Neutrophil (primary cell): Measurements from ENCODE around the gene FAM50B.

ENCODE experiments used
- H3K27ac ChIP-seq: fragments of 200-600 bp; sonication (generic); 2 replicates; pipeline ENCODE4 v1.5.1; 2016; ENCODE audit warnings: mild to moderate bottlenecking, moderate library complexity
- H3K27me3 ChIP-seq: fragments of 200-600 bp; sonication (generic); 2 replicates; pipeline ENCODE4 v1.6.0; 2016; ENCODE audit warnings: mild to moderate bottlenecking
- H3K36me3 ChIP-seq: fragments of 200-600 bp; sonication (generic); 2 replicates; pipeline ENCODE4 v1.5.1; 2017
- H3K4me1 ChIP-seq, 2 experiments: fragments of 200-600 bp in 1 of 2; sonication (generic) in 1 of 2; 1 replicate in 1 of 2; 2 replicates in 1 of 2; pipeline versions ENCODE4 v1.5.1 to v1.6.1; 2013 to 2016; ENCODE audit warnings: low read depth in 1 of 2, low read length in 1 of 2, mild to moderate bottlenecking in 1 of 2, moderate library complexity in 1 of 2; ENCODE audit not compliant: control insufficient read depth in 1 of 2, insufficient read depth in 1 of 2
- H3K4me3 ChIP-seq, 2 experiments: fragments of 200-600 bp in 1 of 2; sonication (generic) in 1 of 2; 1 replicate in 1 of 2; 2 replicates in 1 of 2; pipeline ENCODE4 v1.5.1; 2013 to 2016; ENCODE audit warnings: low read depth in 1 of 2, low read length in 1 of 2, mild to moderate bottlenecking in 1 of 2, moderate library complexity in 1 of 2
- H3K9me3 ChIP-seq: fragments of 200-600 bp; sonication (generic); 2 replicates; pipeline ENCODE4 v1.5.1; 2016
- CTCF ChIP-seq: fragments of 200-600 bp; sonication (generic); IDR thresholded peaks from 2 replicates; pipeline ENCODE4 v1.5.1; 2016; ENCODE audit warnings: antibody characterized with exemption

Gene FAM50B

GRCh38 chr6:3852391-3852790, 3.2 kb downstream of the FAM50B start:
- H3K9me3 ChIP-seq: no peaks in the 10 kb centered on the region
- H3K4me3 ChIP-seq: no peak overlapping the region
- no peaks in the 10 kb centered on the region for H3K27me3 ChIP-seq
- no peaks in the 10 kb centered on the region for H3K36me3 ChIP-seq
- TF ChIP-seq CTCF: no peak
- H3K27ac ChIP-seq: no peak overlapping the region
- peaks cover 9 to 12% of the 10 kb centered on the region in 2 experiments for H3K4me1 ChIP-seq

GRCh38 chr6:3855866-3856265, 6.7 kb downstream of the FAM50B start:
- H3K36me3 ChIP-seq: no peaks in the 10 kb centered on the region
- no peaks in the 10 kb centered on the region for H3K9me3 ChIP-seq
- TF ChIP-seq CTCF: no peak
- peaks cover 13% of the 10 kb centered on the region for H3K27me3 ChIP-seq
- no peaks in the 10 kb centered on the region for H3K4me1 ChIP-seq
- no peak overlapping the region for H3K27ac ChIP-seq
- no peak overlapping the region for H3K4me3 ChIP-seq

GRCh38 chr6:3856576-3856975, 7.4 kb downstream of the FAM50B start:
- Histone ChIP-seq H3K4me3 (no peak overlapping the region), H3K36me3 (no peaks in the 10 kb centered on the region), H3K27ac (no peak overlapping the region), H3K27me3 (peaks cover 17% of the 10 kb centered on the region), H3K4me1 (no peaks in the 10 kb centered on the region), H3K9me3 (no peaks in the 10 kb centered on the region)
- no peak for TF ChIP-seq CTCF

DNA sequence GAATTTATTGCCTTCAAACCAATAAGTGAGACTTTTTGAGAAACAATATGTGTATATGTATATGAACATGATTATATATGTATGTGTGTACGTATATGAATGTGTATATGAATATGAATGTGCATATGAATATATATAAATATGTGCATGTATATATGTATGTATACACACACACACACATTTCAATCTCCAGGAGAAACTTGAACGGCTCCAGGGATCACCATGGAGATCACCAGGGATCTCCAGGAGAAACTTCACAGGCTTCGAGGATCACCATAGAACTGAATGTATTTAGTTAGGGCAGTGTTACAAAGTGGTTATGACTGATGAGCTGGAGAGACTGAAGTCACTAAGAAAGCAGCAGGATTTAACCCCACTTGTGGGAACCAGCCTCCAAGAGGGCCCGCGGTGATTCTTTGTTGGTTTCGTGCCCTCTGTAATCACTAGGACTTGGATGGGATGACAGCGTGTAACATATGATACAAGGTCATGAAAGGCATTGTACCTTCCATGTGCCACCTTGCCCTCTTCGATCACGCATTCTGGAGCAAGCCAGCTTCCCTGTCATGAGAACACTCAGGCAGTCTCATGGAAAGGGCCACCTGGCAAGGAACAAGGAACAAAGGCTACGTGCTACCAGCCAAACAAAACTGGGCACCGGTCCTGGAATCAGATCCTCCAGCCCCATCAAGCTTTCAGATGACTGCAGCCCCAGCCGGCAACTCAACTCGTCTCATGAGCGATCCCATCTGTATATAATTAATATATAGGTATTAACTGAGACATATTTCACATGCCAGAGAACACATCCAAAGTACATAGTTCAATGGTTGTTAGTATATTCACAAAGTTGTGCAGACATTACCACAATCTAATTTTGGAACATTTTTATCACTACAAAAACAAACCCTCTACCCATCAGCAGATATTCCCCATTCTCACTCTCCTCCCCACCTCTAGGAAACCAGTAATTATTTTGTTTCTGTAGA, 8.6 kb downstream of the FAM50B start:
- Histone ChIP-seq H3K27ac (no peak overlapping the region), H3K4me1 (no peaks in the 10 kb centered on the region), H3K4me3 (no peak overlapping the region), H3K36me3 (no peaks in the 10 kb centered on the region), H3K27me3 (peaks cover 17% of the 10 kb centered on the region), H3K9me3 (no peaks in the 10 kb centered on the region)
- TF ChIP-seq CTCF: no peak

GRCh38 chr6:3859878-3860552, 10.8 kb downstream of the FAM50B start:
- Histone ChIP-seq H3K36me3 (no peaks in the 10 kb centered on the region), H3K27me3 (peaks cover 17% of the 10 kb centered on the region), H3K9me3 (no peaks in the 10 kb centered on the region), H3K4me1 (no peaks in the 10 kb centered on the region), H3K27ac (no peak overlapping the region), H3K4me3 (no peak overlapping the region)
- no peak for TF ChIP-seq CTCF
